SKM-1 (cell line): Measurements from ENCODE around the gene MACROD2.

Source experiments
- DNase-seq: peaks from one replicate; lab custom pipeline; 2025; ENCODE audit not compliant: unreplicated experiment; lab: John Stamatoyannopoulos, UW

Gene MACROD2

GRCh38 chr20:14055127-14055742, 59.9 kb downstream of the MACROD2 start:
- no peak for DNase-seq

GRCh38 chr20:14062171-14062570, 66.9 kb downstream of the MACROD2 start:
- DNase-seq: no peak

- no peak for DNase-seq
Measured at GRCh38 chr20:14062786-14063185, 67.5 kb downstream of the MACROD2 start.

GRCh38 chr20:14064333-14064732, 69.0 kb downstream of the MACROD2 start:
- DNase-seq: no peak

GRCh38 chr20:14064921-14065320, 69.6 kb downstream of the MACROD2 start:
- DNase-seq: no peak

- DNase-seq: no peak
Measured at GRCh38 chr20:14065774-14066173, 70.5 kb downstream of the MACROD2 start.

- DNase-seq: no peak
Measured at GRCh38 chr20:14067603-14068002, 72.3 kb downstream of the MACROD2 start.

- no peak for DNase-seq
Measured at GRCh38 chr20:14069796-14070195, 74.5 kb downstream of the MACROD2 start.

- DNase-seq: no peak
Measured at GRCh38 chr20:14093652-14094051, 98.3 kb downstream of the MACROD2 start.

- no peak for DNase-seq
Measured at GRCh38 chr20:14098261-14098660, 102.9 kb downstream of the MACROD2 start.

GRCh38 chr20:14113416-14113815, 118.1 kb downstream of the MACROD2 start:
- DNase-seq: no peak

GRCh38 chr20:14114065-14114704, 118.9 kb downstream of the MACROD2 start:
- DNase-seq: no peak

- no peak for DNase-seq
Measured at GRCh38 chr20:14116037-14116436, 120.7 kb downstream of the MACROD2 start.

- no peak for DNase-seq
Measured at GRCh38 chr20:14117768-14118167, 122.5 kb downstream of the MACROD2 start.

- no peak for DNase-seq
Measured at GRCh38 chr20:14126856-14127255, 131.5 kb downstream of the MACROD2 start.

- DNase-seq: no peak
Measured at GRCh38 chr20:14127514-14128223, 132.4 kb downstream of the MACROD2 start.

GRCh38 chr20:14134004-14134403, 138.7 kb downstream of the MACROD2 start:
- no peak for DNase-seq

- no peak for DNase-seq
Measured at GRCh38 chr20:14142171-14142570, 146.9 kb downstream of the MACROD2 start.

GRCh38 chr20:14142964-14143627, 147.8 kb downstream of the MACROD2 start:
- DNase-seq: no peak

- DNase-seq: no peak
Measured at GRCh38 chr20:14148042-14148441, 152.7 kb downstream of the MACROD2 start.

- no peak for DNase-seq
Measured at GRCh38 chr20:14155361-14155760, 160.0 kb downstream of the MACROD2 start.

GRCh38 chr20:14178528-14178927, 183.2 kb downstream of the MACROD2 start:
- no peak for DNase-seq
